ENCODE data around the gene FOCAD.

The FOCAD gene

DNA sequence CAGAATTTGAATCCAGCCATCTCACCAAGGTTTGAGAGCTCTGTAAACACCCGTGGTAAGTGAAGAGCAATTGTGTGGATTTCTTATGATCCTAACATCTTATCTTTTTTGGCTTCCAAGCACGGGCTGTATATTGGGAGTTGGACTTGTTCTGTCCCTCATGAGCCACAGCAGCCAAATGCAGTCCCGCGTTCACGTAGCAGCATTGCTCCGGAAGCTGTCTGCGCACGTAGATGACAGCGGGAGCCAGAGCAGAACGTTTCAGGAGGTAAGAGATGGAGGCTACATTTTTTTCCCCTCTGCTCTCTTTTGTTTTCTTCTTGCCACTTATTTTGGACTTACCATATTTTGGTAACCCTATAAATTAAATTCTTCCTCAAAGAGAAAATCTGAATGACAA lies 260.4 kb downstream of the FOCAD start:
- ATAC-seq: no peak
- TF ChIP-seq TOX (CRISPR knock-in tag; IDR thresholded peaks at IDR 0.05; ENCODE audit: borderline replicate concordance) (no peak), OSR1 (CRISPR knock-in tag; IDR thresholded peaks at IDR 0.05) (no peak), SNAI2 (CRISPR knock-in tag; IDR thresholded peaks at IDR 0.05) (no peak), ESRRG (CRISPR knock-in tag; IDR thresholded peaks at IDR 0.05) (no peak), GLIS3 (CRISPR knock-in tag; IDR thresholded peaks at IDR 0.05) (no peak), ZNF8 (CRISPR knock-in tag; IDR thresholded peaks at IDR 0.05) (no peak), ZNF565 (CRISPR knock-in tag; conservative IDR thresholded peaks at IDR 0.05; ENCODE audit: low read depth) (no peak), ISL1 (CRISPR knock-in tag; IDR thresholded peaks at IDR 0.05) (no peak), BACH2 (CRISPR knock-in tag; IDR thresholded peaks at IDR 0.05; ENCODE audit: borderline replicate concordance) (no peak), ZFP3 (CRISPR knock-in tag; IDR thresholded peaks at IDR 0.05) (no peak), ZFP30 (CRISPR knock-in tag; IDR thresholded peaks at IDR 0.05) (no peak), ZNF70 (CRISPR knock-in tag; IDR thresholded peaks at IDR 0.05) (no peak)
- TF ChIP-seq, protein P1, sequence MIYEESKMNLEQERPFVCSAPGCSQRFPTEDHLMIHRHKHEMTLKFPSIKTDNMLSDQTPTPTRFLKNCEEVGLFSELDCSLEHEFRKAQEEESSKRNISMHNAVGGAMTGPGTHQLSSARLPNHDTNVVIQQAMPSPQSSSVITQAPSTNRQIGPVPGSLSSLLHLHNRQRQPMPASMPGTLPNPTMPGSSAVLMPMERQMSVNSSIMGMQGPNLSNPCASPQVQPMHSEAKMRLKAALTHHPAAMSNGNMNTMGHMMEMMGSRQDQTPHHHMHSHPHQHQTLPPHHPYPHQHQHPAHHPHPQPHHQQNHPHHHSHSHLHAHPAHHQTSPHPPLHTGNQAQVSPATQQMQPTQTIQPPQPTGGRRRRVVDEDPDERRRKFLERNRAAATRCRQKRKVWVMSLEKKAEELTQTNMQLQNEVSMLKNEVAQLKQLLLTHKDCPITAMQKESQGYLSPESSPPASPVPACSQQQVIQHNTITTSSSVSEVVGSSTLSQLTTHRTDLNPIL (CRISPR knock-in tag; IDR thresholded peaks at IDR 0.05; ENCODE audit: low read depth): no peak
- TF ChIP-seq, protein P2, sequence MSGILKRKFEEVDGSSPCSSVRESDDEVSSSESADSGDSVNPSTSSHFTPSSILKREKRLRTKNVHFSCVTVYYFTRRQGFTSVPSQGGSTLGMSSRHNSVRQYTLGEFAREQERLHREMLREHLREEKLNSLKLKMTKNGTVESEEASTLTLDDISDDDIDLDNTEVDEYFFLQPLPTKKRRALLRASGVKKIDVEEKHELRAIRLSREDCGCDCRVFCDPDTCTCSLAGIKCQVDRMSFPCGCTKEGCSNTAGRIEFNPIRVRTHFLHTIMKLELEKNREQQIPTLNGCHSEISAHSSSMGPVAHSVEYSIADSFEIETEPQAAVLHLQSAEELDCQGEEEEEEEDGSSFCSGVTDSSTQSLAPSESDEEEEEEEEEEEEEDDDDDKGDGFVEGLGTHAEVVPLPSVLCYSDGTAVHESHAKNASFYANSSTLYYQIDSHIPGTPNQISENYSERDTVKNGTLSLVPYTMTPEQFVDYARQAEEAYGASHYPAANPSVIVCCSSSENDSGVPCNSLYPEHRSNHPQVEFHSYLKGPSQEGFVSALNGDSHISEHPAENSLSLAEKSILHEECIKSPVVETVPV (CRISPR knock-in tag; IDR thresholded peaks at IDR 0.05): no peak
- TF ChIP-seq, protein P3, sequence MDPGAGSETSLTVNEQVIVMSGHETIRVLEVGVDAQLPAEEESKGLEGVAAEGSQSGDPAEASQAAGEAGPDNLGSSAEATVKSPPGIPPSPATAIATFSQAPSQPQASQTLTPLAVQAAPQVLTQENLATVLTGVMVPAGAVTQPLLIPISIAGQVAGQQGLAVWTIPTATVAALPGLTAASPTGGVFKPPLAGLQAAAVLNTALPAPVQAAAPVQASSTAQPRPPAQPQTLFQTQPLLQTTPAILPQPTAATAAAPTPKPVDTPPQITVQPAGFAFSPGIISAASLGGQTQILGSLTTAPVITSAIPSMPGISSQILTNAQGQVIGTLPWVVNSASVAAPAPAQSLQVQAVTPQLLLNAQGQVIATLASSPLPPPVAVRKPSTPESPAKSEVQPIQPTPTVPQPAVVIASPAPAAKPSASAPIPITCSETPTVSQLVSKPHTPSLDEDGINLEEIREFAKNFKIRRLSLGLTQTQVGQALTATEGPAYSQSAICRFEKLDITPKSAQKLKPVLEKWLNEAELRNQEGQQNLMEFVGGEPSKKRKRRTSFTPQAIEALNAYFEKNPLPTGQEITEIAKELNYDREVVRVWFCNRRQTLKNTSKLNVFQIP (CRISPR knock-in tag; IDR thresholded peaks at IDR 0.05; ENCODE audit: borderline replicate concordance, low read depth): no peak

DNA sequence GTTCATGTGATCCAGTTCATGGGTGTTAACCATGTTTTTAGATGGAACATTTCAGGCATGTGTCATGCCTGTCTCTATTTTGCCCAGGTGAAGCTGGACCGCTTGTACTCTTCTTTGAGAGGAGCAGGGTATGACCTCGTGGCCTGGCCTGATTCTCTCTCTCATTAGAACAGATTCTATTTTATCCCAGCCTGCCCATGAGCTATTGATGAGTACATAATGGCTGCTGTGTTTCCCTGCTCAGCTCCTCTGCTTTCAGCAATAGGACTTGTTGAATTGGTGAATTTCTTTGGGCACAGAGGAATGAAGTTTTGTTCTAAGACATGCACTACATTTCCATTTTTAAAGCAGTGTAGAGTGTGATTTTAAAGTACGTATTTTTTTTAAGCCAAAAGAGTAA lies 261.2 kb downstream of the FOCAD start:
- TF ChIP-seq OSR1 (CRISPR knock-in tag; IDR thresholded peaks at IDR 0.05) (no peak), GLIS3 (CRISPR knock-in tag; IDR thresholded peaks at IDR 0.05) (no peak), TCF4 (CRISPR knock-in tag; IDR thresholded peaks at IDR 0.05; ENCODE audit: borderline replicate concordance) (no peak), ESRRG (CRISPR knock-in tag; IDR thresholded peaks at IDR 0.05) (no peak), ZNF565 (CRISPR knock-in tag; conservative IDR thresholded peaks at IDR 0.05; ENCODE audit: low read depth) (no peak), SNAI2 (CRISPR knock-in tag; IDR thresholded peaks at IDR 0.05) (no peak), ISL1 (CRISPR knock-in tag; IDR thresholded peaks at IDR 0.05) (no peak), CSDC2 (CRISPR knock-in tag; IDR thresholded peaks at IDR 0.05) (no peak), TOX (CRISPR knock-in tag; IDR thresholded peaks at IDR 0.05; ENCODE audit: borderline replicate concordance) (no peak)
- TF ChIP-seq, protein P2 (CRISPR knock-in tag; IDR thresholded peaks at IDR 0.05): no peak
- TF ChIP-seq, protein P3 (CRISPR knock-in tag; IDR thresholded peaks at IDR 0.05; ENCODE audit: borderline replicate concordance, low read depth): no peak
- TF ChIP-seq, protein P1 (CRISPR knock-in tag; IDR thresholded peaks at IDR 0.05; ENCODE audit: low read depth): no peak

DNA sequence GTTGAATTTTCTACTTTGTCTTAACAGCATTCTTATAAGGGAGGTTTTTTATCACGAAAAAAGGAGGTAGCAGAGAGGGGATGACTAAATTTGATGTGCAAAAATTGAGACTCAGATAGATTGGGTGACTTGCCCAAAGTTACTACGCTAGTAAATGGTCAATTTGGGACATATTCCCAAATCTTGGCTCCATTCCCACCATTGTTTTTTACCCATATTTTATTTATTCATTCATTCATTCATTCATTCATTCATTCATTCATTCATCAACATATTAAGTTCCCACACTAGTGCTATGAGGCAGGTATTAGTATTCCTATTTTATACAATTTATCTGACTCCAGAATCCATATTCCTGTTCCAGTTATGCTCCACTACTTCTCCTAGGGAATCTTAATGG lies 261.8 kb downstream of the FOCAD start:
- ATAC-seq: no peak
- TF ChIP-seq ZNF8 (CRISPR knock-in tag; IDR thresholded peaks at IDR 0.05) (no peak), PPARA (CRISPR knock-in tag; IDR thresholded peaks at IDR 0.05; ENCODE audit: borderline replicate concordance) (no peak), RARB (CRISPR knock-in tag; IDR thresholded peaks at IDR 0.05) (no peak), TCF4 (CRISPR knock-in tag; IDR thresholded peaks at IDR 0.05; ENCODE audit: borderline replicate concordance) (no peak), ZNF565 (CRISPR knock-in tag; conservative IDR thresholded peaks at IDR 0.05; ENCODE audit: low read depth) (no peak), CSDC2 (CRISPR knock-in tag; IDR thresholded peaks at IDR 0.05) (no peak), TOX (CRISPR knock-in tag; IDR thresholded peaks at IDR 0.05; ENCODE audit: borderline replicate concordance) (no peak), BACH2 (CRISPR knock-in tag; IDR thresholded peaks at IDR 0.05; ENCODE audit: borderline replicate concordance) (no peak), ESRRG (CRISPR knock-in tag; IDR thresholded peaks at IDR 0.05) (no peak), ZFP30 (CRISPR knock-in tag; IDR thresholded peaks at IDR 0.05) (no peak), GLIS3 (CRISPR knock-in tag; IDR thresholded peaks at IDR 0.05) (no peak)
- TF ChIP-seq, protein P1 (CRISPR knock-in tag; IDR thresholded peaks at IDR 0.05; ENCODE audit: low read depth): no peak
- TF ChIP-seq, protein P4, sequence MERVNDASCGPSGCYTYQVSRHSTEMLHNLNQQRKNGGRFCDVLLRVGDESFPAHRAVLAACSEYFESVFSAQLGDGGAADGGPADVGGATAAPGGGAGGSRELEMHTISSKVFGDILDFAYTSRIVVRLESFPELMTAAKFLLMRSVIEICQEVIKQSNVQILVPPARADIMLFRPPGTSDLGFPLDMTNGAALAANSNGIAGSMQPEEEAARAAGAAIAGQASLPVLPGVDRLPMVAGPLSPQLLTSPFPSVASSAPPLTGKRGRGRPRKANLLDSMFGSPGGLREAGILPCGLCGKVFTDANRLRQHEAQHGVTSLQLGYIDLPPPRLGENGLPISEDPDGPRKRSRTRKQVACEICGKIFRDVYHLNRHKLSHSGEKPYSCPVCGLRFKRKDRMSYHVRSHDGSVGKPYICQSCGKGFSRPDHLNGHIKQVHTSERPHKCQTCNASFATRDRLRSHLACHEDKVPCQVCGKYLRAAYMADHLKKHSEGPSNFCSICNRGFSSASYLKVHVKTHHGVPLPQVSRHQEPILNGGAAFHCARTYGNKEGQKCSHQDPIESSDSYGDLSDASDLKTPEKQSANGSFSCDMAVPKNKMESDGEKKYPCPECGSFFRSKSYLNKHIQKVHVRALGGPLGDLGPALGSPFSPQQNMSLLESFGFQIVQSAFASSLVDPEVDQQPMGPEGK (CRISPR knock-in tag; IDR thresholded peaks at IDR 0.05; ENCODE audit: borderline replicate concordance): no peak
- TF ChIP-seq, protein P3 (CRISPR knock-in tag; IDR thresholded peaks at IDR 0.05; ENCODE audit: borderline replicate concordance, low read depth): no peak

More for the DNA sequence above, 261.2 kb downstream of the FOCAD start:
- no peak for ATAC-seq

All from SK-N-SH treated with all-trans-retinoic acid at 6 μM for 48 hours (cell line).